Stimulated activated CD4-positive, alpha-beta T cell treated with anti-CD3 and anti-CD28 coated beads, Interleukin-4, amount 100 ng/mL, for 1 hour (primary cell): Measurements from ENCODE around the gene KRT82.

Experiments
- DNase-seq: peaks from one replicate; pipeline ENCODE4 v3.0.0-alpha.2; 2020

Gene KRT82

GRCh38 chr12:52404951-52405350 is 1.2 kb downstream of the KRT82 start:
- no peak for DNase-seq

- no peak for DNase-seq
These were observed 2.6 kb downstream of the KRT82 start for GRCh38 chr12:52403561-52403960.

- no peak for DNase-seq
These were observed 3.1 kb downstream of the KRT82 start for GRCh38 chr12:52402873-52403540.

- DNase-seq, result no peak
These were observed 3.8 kb downstream of the KRT82 start for GRCh38 chr12:52402377-52402776.

GRCh38 chr12:52401926-52402325 is 4.2 kb downstream of the KRT82 start:
- no peak for DNase-seq

- DNase-seq, result no peak
These were observed 4.6 kb downstream of the KRT82 start for GRCh38 chr12:52401526-52401925.

GRCh38 chr12:52400906-52401305 is 5.2 kb downstream of the KRT82 start:
- no peak for DNase-seq

GRCh38 chr12:52399756-52400155 is 6.4 kb downstream of the KRT82 start:
- no peak for DNase-seq

GRCh38 chr12:52398176-52398575 is 8.0 kb downstream of the KRT82 start:
- no peak for DNase-seq

- DNase-seq, result no peak
These were observed 9.5 kb downstream of the KRT82 start for GRCh38 chr12:52396656-52397055.

- no peak for DNase-seq
These were observed 10.2 kb downstream of the KRT82 start for GRCh38 chr12:52395761-52396434.

GRCh38 chr12:52394836-52395405 is 11.2 kb downstream of the KRT82 start:
- no peak for DNase-seq

GRCh38 chr12:52392465-52393007 is 13.6 kb downstream of the KRT82 start:
- no peak for DNase-seq

GRCh38 chr12:52391618-52392002 is 14.5 kb downstream of the KRT82 start:
- no peak for DNase-seq

GRCh38 chr12:52390739-52391617 is 15.2 kb downstream of the KRT82 start:
- DNase-seq, result no peak

- DNase-seq, result no peak
These were observed 16.6 kb downstream of the KRT82 start for GRCh38 chr12:52389313-52390207.

GRCh38 chr12:52387859-52388258 is 18.3 kb downstream of the KRT82 start:
- no peak for DNase-seq

- DNase-seq, result no peak
These were observed 20.9 kb downstream of the KRT82 start, which contains the start of gene KRT84 for GRCh38 chr12:52385226-52385702. TSS of gene KRT84 (minus strand) at chr12:52385652. CDS start at chr12:52385585, 67 bp downstream.

GRCh38 chr12:52383331-52383730 is 22.8 kb downstream of the KRT82 start:
- no peak for DNase-seq

- no peak for DNase-seq
These were observed 23.3 kb downstream of the KRT82 start for GRCh38 chr12:52382854-52383253.

- no peak for DNase-seq
These were observed 24.9 kb downstream of the KRT82 start for GRCh38 chr12:52381206-52381605.

- no peak for DNase-seq
These were observed 25.9 kb downstream of the KRT82 start for GRCh38 chr12:52380271-52380694.
